Tibial nerve (tissue), 4 donors: ENCODE results near the gene RBM38. TPM values are rescaled to one million over a fixed set of nuclear protein-coding genes. Genes with fewer than 3 reads are reported as not detected.
"Not testable (repeated sequence)": the region's sequence is repeated elsewhere in the genome, so short reads cannot be mapped to it uniquely, and the experiment has no call there.

Experiments
- DNase-seq, 2 donors: peaks; one replicate each; pipeline ENCODE4 v3.0.0-alpha.2; 2019; ENCODE audit warnings: low spot score in 2 of 2
- H3K27ac ChIP-seq, 4 donors: fragments of 200-600 bp; sonication (generic) in 3 of 4; one replicate each; pipeline ENCODE4 v1.5.1; 2017 to 2019; ENCODE audit warnings: mild to moderate bottlenecking in 1 of 4
- H3K27me3 ChIP-seq, 2 donors: fragments of 200-600 bp; sonication (generic) in 1 of 2; one replicate each; pipeline versions ENCODE4 v1.5.1 to v1.6.0; 2017 to 2019
- H3K36me3 ChIP-seq, 3 donors: fragments of 200-600 bp; sonication (generic); one replicate each; pipeline ENCODE4 v1.5.1; 2018 to 2019
- H3K4me1 ChIP-seq, 4 donors: fragments of 200-600 bp; sonication (generic) in 3 of 4; one replicate each; pipeline ENCODE4 v1.5.1; 2017 to 2019
- H3K4me3 ChIP-seq, 4 donors: fragments of 200-600 bp; sonication (generic) in 3 of 4; one replicate each; pipeline ENCODE4 v1.5.1; 2017 to 2019; ENCODE audit warnings: mild to moderate bottlenecking in 1 of 4, moderate library complexity in 1 of 4
- H3K9me3 ChIP-seq, 4 donors: fragments of 200-600 bp; sonication (generic) in 3 of 4; one replicate each; pipeline ENCODE4 v1.5.1; 2017 to 2019
- CTCF ChIP-seq, 5 experiments: fragments of 200-600 bp in 3 of 5; fragments of 450-650 bp in 2 of 5; sonication (generic) in 3 of 5; IDR thresholded peaks; one replicate each; pipeline ENCODE4 v1.5.1; 2016 to 2019; ENCODE audit warnings: antibody characterized with exemption in 5 of 5, mild to moderate bottlenecking in 3 of 5, moderate library complexity in 2 of 5
- EP300 ChIP-seq, 2 donors: sonication (generic); formaldehyde crosslinking; IDR thresholded peaks; one replicate each; pipeline ENCODE4 v1.6.1; 2017; ENCODE audit warnings: antibody characterized with exemption in 2 of 2, mild to moderate bottlenecking in 1 of 2
- POLR2A ChIP-seq, 2 donors: fragments of 450-650 bp; IDR thresholded peaks; one replicate each; pipeline ENCODE4 v1.6.1; 2017; ENCODE audit warnings: antibody characterized with exemption in 2 of 2, mild to moderate bottlenecking in 2 of 2, moderate library complexity in 2 of 2
- WGBS, 2 donors: methylation state at CpG; one replicate each; pipeline ENCODE4 v1.1.5; 2018; 5-methylcytosine and 5-hydroxymethylcytosine counted together
- total RNA-seq, 4 donors: library from RNA; depleted of rRNA; stranded (reverse); fragments of >200 nt; gene quantifications; one replicate each; pipeline ENCODE4 v1.1.0, GENCODE V29; 2016

Gene RBM38
- 10 to 100 TPM in 1 of 4 donors, 1 to 10 TPM in 3; 4.8 to 14.4 (median 5.8) TPM for total RNA-seq

- H3K4me1 ChIP-seq = peaks cover 0 to 55% (median 44%) of the 10 kb centered on the region in 4 donors
- peaks cover 0 to 5% (median 0%) of the 10 kb centered on the region in 4 donors for H3K9me3 ChIP-seq
- H3K27ac ChIP-seq = peak within 1 kb of the TSS; percentile 57 to 87 (median 85)
- whole genome bisulfite sequencing, 2 donors = 34 to 35% methylated on average over 45 to 55 of the region's 78 CpGs
- peak within 1 kb of the TSS; percentile 70 to 79 (median 78) for H3K4me3 ChIP-seq
- H3K36me3 ChIP-seq = peaks cover 0 to 16% (median 0%) of the 10 kb centered on the region in 3 donors
- H3K27me3 ChIP-seq = no peaks in the 10 kb centered on the region
- no peak for DNase-seq
- TF ChIP-seq EP300 (IDR thresholded peaks at IDR 0.05) (no peak), CTCF (IDR thresholded peaks at IDR 0.05) (no peak), POLR2A (IDR thresholded peaks at IDR 0.05) (no peak)
Observed at GRCh38 chr20:57390604-57391438, at the start of gene RBM38. Gene RBM38 (plus strand): TSS chr20:57391396. CDS start chr20:57391582, 186 bp downstream.

- DNase-seq = no peak
- no peak overlapping the region for H3K4me3 ChIP-seq
- WGBS, 2 donors = 57 to 63% methylated on average over 2 of the region's 2 CpGs
- no peaks in the 10 kb centered on the region for H3K9me3 ChIP-seq
- TF ChIP-seq CTCF (IDR thresholded peaks at IDR 0.05) = no peak
- TF ChIP-seq POLR2A (IDR thresholded peaks at IDR 0.05) = no peak
- no peak for TF ChIP-seq EP300 (IDR thresholded peaks at IDR 0.05)
- no peaks in the 10 kb centered on the region for H3K36me3 ChIP-seq
- H3K27me3 ChIP-seq = no peaks in the 10 kb centered on the region
- H3K27ac ChIP-seq = no peak overlapping the region
- no peaks in the 10 kb centered on the region for H3K4me1 ChIP-seq
Observed at GRCh38 chr20:57341663-57342062, 49.5 kb upstream of the RBM38 start.

GRCh38 chr20:57342829-57343228 lies 48.4 kb upstream of the RBM38 start:
- no peaks in the 10 kb centered on the region for H3K9me3 ChIP-seq
- WGBS, 2 donors = 33 to 56% methylated on average over 2 of the region's 2 CpGs
- no peak overlapping the region for H3K27ac ChIP-seq
- H3K4me3 ChIP-seq = no peak overlapping the region
- TF ChIP-seq POLR2A (IDR thresholded peaks at IDR 0.05) (no peak), CTCF (IDR thresholded peaks at IDR 0.05) (no peak), EP300 (IDR thresholded peaks at IDR 0.05) (no peak)
- no peaks in the 10 kb centered on the region for H3K4me1 ChIP-seq
- no peak for DNase-seq
- H3K36me3 ChIP-seq = no peaks in the 10 kb centered on the region
- H3K27me3 ChIP-seq = no peaks in the 10 kb centered on the region

GRCh38 chr20:57346477-57346876 lies 44.7 kb upstream of the RBM38 start:
- peaks cover 0 to under 1% (median 0%) of the 10 kb centered on the region in 4 donors for H3K4me1 ChIP-seq
- no peaks in the 10 kb centered on the region for H3K36me3 ChIP-seq
- H3K27ac ChIP-seq = no peak overlapping the region
- 2% methylated on average over 4 of the region's 4 CpGs for WGBS, 2 donors
- no peaks in the 10 kb centered on the region for H3K9me3 ChIP-seq
- H3K27me3 ChIP-seq = no peaks in the 10 kb centered on the region
- no peak overlapping the region for H3K4me3 ChIP-seq
- peak; percentile 68 to 85 (median 78) for TF ChIP-seq CTCF (IDR thresholded peaks at IDR 0.05)
- no peak for TF ChIP-seq EP300 (IDR thresholded peaks at IDR 0.05)
- peak; percentile 74 to 87 for DNase-seq

GRCh38 chr20:57347393-57347792 lies 43.8 kb upstream of the RBM38 start:
- H3K27me3 ChIP-seq = no peaks in the 10 kb centered on the region
- H3K9me3 ChIP-seq = no peaks in the 10 kb centered on the region
- 77 to 78% methylated on average over 4 of the region's 4 CpGs for WGBS, 2 donors
- DNase-seq = no peak
- no peak for TF ChIP-seq CTCF (IDR thresholded peaks at IDR 0.05)
- TF ChIP-seq POLR2A (IDR thresholded peaks at IDR 0.05) = no peak
- TF ChIP-seq EP300 (IDR thresholded peaks at IDR 0.05) = no peak
- H3K4me1 ChIP-seq = peaks cover 0 to 9% (median 7%) of the 10 kb centered on the region in 4 donors
- H3K36me3 ChIP-seq = no peaks in the 10 kb centered on the region
- H3K4me3 ChIP-seq = no peak overlapping the region
- no peak overlapping the region for H3K27ac ChIP-seq

- DNase-seq, H3K36me3 ChIP-seq, H3K4me3 ChIP-seq, H3K9me3 ChIP-seq, H3K27me3 ChIP-seq, H3K27ac ChIP-seq: not testable (repeated sequence)
- peaks cover 0 to 19% (median 8%) of the 10 kb centered on the region in 4 donors for H3K4me1 ChIP-seq
- WGBS, 2 donors = 81 to 85% methylated on average over 17 to 35 of the region's 47 CpGs
Observed at GRCh38 chr20:57348200-57348921, 42.8 kb upstream of the RBM38 start.

- not testable (repeated sequence) for H3K27ac ChIP-seq, H3K27me3 ChIP-seq, H3K9me3 ChIP-seq, DNase-seq, H3K4me3 ChIP-seq
- WGBS, 2 donors = 91 to 95% methylated on average over 19 to 21 of the region's 21 CpGs
- Histone ChIP-seq H3K36me3 (peaks cover 0 to 11% (median 0%) of the 10 kb centered on the region in 3 donors), H3K4me1 (peaks cover 0 to 19% (median 8%) of the 10 kb centered on the region in 4 donors)
Observed at GRCh38 chr20:57348922-57349574, 42.1 kb upstream of the RBM38 start.
